ENCODE data around the gene AKR1C3. TPM values are rescaled to one million over a fixed set of nuclear protein-coding genes. Genes with fewer than 3 reads are reported as not detected.

AKR1C3 gene
- total and polyA plus RNA-seq, 4 donors = 8.9 to 116 (median 68.8) TPM

DNA sequence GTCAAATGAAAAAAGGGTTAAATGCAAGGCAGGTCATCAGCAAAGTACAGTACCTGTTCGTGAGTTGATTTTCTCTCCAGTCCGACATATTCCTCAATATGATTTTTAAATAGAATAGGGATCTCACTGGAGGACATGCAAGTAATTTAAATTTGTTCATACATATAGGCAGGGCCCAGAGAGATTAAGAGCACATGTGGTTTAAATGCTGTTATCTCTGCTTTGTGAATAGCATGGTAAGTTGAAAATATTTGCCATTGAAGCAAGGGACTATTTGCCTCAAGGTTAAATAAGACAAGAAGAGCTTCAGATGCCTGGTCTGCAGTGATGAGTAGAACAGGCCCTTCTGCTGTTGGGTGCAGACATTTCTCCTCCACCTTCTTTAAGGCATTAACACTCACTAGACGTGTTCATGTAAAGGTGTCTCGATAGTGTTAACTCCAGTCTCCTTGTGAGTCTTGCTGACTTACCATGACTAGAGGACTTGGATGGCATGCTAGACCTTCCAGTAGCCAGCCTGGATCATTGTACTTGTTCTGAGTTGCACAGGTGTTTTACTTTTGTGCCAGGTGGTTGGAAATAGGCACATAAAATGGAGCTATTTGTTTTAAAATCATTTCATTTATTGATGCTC, 15.6 kb upstream of the AKR1C3 start:
- H3K27ac ChIP-seq (ENCODE audit: low read depth in 1 of 2, low read length in 1 of 2) = no peak overlapping the region
- no peak overlapping the region for H3K9ac ChIP-seq (ENCODE audit: insufficient read depth in 1 of 2, low read length in 2 of 2)
- DNase-seq = no peak
- WGBS, 2 donors = 80 to 85% methylated on average over 4 of the region's 4 CpGs
- no peak for ATAC-seq (ENCODE audit: insufficient read depth, low FRiP score)
- H3K27me3 ChIP-seq (ENCODE audit: control insufficient read depth in 3 of 3, insufficient read depth in 3 of 3, low read length in 2 of 3) = no peaks in the 10 kb centered on the region
- H3K9me3 ChIP-seq (ENCODE audit: control insufficient read depth in 4 of 4, insufficient read depth in 3 of 4, low read length in 3 of 4) = no peaks in the 10 kb centered on the region
- H3K4me1 ChIP-seq (ENCODE audit: control insufficient read depth in 5 of 5, insufficient read depth in 5 of 5, low read length in 5 of 5) = no peaks in the 10 kb centered on the region
- H3K36me3 ChIP-seq (ENCODE audit: control insufficient read depth in 4 of 4, insufficient read depth in 4 of 4, low read length in 4 of 4) = no peaks in the 10 kb centered on the region
- no peak for TF ChIP-seq CTCF (IDR thresholded peaks at IDR 0.05; ENCODE audit: control extremely low read depth, extremely low read depth)
- no peak overlapping the region for H3K4me3 ChIP-seq

DNA sequence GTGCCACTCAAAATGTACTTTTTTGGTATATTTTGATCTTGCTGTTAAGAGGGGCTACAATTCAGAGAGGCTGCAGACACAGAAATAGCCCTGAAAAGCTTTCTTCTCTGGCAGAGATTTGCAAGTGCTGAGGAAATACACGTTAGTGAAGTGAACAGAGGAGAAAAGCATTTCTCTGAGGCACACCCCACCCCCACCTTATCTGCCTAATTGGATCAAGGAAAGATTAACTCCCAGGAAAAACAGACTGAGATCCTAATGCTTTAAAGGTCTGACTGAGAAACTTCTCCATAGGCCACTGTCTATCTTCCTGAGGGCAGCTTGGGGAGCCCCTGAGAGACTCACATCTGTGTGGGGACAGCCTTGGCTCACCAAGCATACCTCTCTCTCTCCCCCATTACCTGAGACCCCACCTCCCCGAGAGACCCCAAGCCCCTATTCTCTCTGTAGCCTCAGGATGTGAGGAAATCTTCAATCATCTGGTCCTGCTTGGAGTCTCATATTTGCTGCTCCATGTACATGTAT, 14.8 kb upstream of the AKR1C3 start:
- ATAC-seq (ENCODE audit: insufficient read depth, low FRiP score) (no peak), DNase-seq (no peak)
- WGBS, 2 donors = 71 to 81% methylated on average over 2 of the region's 2 CpGs
- TF ChIP-seq CTCF (IDR thresholded peaks at IDR 0.05; ENCODE audit: control extremely low read depth, extremely low read depth) = no peak
- Histone ChIP-seq H3K36me3 (ENCODE audit: control insufficient read depth in 4 of 4, insufficient read depth in 4 of 4, low read length in 4 of 4) (no peaks in the 10 kb centered on the region), H3K9me3 (ENCODE audit: control insufficient read depth in 4 of 4, insufficient read depth in 3 of 4, low read length in 3 of 4) (no peaks in the 10 kb centered on the region), H3K4me1 (ENCODE audit: control insufficient read depth in 5 of 5, insufficient read depth in 5 of 5, low read length in 5 of 5) (no peaks in the 10 kb centered on the region), H3K27ac (ENCODE audit: low read depth in 1 of 2, low read length in 1 of 2) (no peak overlapping the region), H3K9ac (ENCODE audit: insufficient read depth in 1 of 2, low read length in 2 of 2) (no peak overlapping the region), H3K4me3 (no peak overlapping the region), H3K27me3 (ENCODE audit: control insufficient read depth in 3 of 3, insufficient read depth in 3 of 3, low read length in 2 of 3) (no peaks in the 10 kb centered on the region)

GRCh38 chr10:5079836-5080235, 14.4 kb upstream of the AKR1C3 start:
- H3K36me3 ChIP-seq (ENCODE audit: control insufficient read depth in 4 of 4, insufficient read depth in 4 of 4, low read length in 4 of 4) = no peaks in the 10 kb centered on the region

More at GRCh38 chr10:5079836-5080235, 14.4 kb upstream of the AKR1C3 start:
- 91% methylated on average over 6 of the region's 6 CpGs for WGBS, 2 donors
- no peaks in the 10 kb centered on the region for H3K27me3 ChIP-seq (ENCODE audit: control insufficient read depth in 3 of 3, insufficient read depth in 3 of 3, low read length in 2 of 3)
- no peak overlapping the region for H3K9ac ChIP-seq (ENCODE audit: insufficient read depth in 1 of 2, low read length in 2 of 2)
- no peak for TF ChIP-seq CTCF (IDR thresholded peaks at IDR 0.05; ENCODE audit: control extremely low read depth, extremely low read depth)
- H3K9me3 ChIP-seq (ENCODE audit: control insufficient read depth in 4 of 4, insufficient read depth in 3 of 4, low read length in 3 of 4) = no peaks in the 10 kb centered on the region
- no peak overlapping the region for H3K27ac ChIP-seq (ENCODE audit: low read depth in 1 of 2, low read length in 1 of 2)
- no peak overlapping the region for H3K4me3 ChIP-seq
- DNase-seq (no peak), ATAC-seq (ENCODE audit: insufficient read depth, low FRiP score) (no peak)
- H3K4me1 ChIP-seq (ENCODE audit: control insufficient read depth in 5 of 5, insufficient read depth in 5 of 5, low read length in 5 of 5) = no peaks in the 10 kb centered on the region
